Stimulated activated CD4-positive, alpha-beta T cell treated with anti-CD3 and anti-CD28 coated beads, TNF-alpha, amount 100 ng/mL, for 1 hour (primary cell): ENCODE results near the gene ASB2.

Source experiments
- DNase-seq, 3 donors: peaks; one replicate each; pipeline ENCODE4 v3.0.0-alpha.2; 2020; ENCODE audit warnings: low read depth in 3 of 3, low spot score in 1 of 3

ASB2 gene

DNA sequence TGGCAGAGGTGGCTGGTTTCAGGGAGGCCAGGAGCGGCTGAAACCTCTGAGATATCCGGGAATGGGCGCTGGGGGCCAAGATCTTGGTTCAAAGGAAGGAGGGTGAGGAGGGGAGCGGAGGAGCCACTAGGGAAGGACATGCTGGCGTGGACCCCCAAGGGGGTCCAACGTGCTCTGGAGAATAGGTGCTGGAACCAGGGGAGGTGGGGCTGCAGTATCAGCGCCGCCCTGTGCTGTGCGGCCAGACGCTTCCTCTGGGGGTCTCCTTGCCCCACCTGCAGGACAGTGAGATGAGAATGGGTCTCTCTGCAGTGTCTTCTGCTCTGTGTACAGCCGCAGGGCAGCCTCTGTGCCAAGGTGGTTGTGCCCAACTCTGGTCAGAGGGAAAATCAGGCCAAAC lies 46.7 kb downstream of the ASB2 start:
- no peak for DNase-seq

DNA sequence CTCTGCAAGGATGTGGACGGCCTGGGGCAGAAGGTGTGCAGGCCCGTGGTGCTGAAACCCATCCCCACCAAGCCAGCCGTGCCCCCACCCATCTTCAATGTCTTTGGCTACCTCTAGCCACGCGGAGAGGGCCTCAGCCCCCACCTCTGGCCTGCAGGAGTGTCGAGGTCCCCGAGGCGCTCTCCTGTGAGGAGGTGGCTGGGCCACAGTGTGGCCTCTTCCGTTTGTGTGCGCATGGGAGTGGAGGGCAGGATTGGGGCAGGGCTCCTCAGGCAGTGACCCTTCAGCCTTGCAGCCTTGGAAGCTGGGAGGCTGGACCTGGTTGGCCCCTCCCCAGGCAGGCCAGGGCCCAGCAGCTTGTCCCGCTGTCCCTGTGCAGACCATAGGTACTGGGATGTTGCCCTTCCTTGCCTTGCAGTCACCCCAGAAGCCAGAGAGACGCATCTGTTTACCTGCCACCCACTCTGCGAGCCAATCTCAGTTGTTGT lies 47.3 kb downstream of the ASB2 start:
- DNase-seq: no peak

DNA sequence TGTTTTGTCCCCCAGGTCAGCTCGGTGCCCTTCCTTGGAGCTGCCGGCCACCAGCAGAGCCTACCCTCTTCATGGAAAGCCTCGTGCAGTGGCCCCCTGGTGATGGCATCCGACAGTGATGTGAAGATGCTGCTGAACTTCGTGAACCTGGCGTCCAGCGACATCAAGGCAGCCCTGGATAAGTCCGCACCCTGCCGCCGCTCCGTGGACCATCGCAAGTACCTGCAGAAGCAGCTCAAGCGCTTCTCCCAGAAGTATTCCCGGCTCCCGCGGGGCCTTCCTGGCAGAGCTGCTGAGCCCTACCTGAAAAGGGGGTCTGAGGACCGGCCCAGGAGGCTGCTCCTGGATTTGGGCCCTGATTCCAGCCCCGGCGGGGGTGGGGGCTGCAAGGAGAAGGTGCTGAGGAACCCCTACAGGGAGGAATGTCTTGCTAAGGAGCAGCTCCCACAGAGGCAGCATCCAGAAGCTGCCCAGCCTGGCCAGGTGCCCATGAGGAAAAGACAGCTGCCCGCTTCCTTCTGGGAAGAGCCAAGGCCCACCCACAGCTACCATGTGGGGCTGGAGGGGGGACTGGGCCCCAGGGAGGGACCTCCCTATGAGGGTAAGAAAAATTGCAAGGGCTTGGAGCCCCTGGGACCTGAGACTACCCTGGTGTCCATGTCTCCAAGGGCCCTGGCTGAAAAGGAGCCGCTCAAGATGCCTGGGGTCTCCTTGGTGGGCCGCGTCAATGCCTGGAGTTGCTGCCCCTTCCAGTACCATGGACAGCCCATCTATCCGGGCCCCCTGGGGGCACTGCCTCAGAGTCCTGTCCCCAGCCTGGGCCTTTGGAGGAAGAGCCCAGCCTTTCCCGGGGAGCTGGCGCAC lies 48.0 kb downstream of the ASB2 start:
- DNase-seq: no peak

DNA sequence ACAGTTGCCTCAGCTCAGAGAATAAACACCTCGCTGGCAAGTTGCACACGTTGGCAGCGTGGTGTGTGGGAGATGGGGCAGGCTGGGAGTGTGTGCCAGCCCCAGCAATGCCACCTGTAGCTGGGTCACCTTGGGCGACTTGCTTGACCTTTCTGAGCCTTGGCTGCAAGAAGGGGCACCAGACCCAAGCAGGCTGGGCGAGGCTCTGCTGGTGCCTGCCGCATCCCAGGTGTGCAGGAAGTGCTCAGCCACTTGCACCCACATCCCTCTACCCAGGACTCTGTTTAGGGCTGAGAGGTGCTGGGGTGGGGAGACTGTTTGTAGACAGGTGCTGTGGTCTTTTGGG lies 48.6 kb downstream of the ASB2 start:
- DNase-seq: no peak

DNA sequence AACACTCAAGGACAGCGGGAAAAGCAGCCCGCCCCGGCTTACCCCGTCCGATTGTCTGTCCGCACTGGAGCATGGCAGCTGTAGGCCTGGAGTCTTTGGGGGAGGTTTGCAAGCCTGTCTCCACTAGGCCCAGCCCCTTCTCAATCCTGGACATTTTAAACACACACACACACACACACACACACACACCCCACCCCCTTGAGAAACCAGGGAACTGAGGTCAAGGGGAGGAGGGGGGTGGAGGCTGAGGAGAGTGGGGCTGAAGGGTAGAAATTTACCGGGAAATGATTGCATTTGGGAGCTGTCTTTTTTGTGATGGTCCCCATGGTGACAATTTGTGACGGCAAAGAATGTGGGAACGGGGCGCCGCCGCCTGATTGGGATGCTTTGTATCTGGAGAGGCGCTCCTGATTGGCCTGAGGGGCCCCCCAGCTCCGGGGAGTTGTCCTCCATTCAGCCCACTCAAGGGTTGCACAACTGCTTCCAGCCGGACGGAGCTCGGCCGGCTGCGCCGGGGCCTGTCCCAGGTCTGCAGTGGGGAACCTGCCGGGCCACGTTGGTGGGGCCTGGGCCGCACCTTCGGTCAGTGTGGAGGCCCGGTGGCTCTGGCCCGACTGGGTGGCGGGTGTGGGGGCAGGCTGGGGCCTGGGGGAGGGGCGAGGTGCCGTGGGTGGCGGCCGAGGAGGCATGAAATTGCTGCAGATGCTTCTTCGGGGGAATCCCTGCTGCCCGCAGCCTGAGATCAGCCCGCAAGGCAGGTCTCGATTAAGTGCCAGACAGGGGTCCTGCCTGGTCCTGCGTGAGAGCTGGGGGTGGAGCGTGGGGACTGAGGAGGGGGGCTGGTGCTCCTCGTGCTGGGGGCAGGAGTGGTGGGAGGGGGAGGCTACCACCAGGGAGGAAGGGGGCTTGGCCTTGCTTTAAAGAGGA lies 49.2 kb downstream of the ASB2 start, which contains the start of gene FAM181A:
Gene FAM181A (plus strand): TSS at position 472 of the 927 bp plus-strand sequence. CDS start 942 bp downstream, outside the sequence.
- no peak for DNase-seq

DNA sequence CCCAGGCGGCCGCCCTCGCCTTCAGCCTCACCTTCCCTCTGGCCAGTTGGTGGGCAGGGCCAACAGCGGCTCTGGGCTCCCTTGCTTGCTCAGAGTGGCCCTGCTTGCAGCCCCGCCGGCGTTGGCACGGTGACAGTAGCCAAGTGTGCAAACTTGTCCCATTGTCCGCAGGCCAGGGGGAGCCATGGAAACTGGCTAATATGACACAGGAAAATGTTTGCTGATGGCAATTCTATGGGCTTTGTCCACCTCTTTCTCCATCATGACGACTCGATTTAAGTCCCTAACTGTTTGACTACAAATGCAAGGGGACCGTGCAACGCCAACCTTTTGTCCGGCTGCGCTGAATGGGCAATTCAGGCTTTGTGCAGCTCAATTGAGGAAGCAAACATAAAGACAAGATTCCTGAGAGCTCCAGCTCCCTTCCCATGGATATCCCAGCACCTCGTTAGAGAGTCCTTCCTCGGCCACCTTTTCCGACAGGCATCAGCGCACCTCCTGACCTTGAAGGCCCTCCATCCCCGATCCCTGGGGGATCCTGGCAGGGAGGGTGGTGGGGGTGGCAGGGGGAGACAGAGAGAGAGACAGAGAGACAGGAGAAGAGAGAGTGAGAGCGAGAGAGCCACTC lies 50.0 kb downstream of the ASB2 start:
- no peak for DNase-seq

DNA sequence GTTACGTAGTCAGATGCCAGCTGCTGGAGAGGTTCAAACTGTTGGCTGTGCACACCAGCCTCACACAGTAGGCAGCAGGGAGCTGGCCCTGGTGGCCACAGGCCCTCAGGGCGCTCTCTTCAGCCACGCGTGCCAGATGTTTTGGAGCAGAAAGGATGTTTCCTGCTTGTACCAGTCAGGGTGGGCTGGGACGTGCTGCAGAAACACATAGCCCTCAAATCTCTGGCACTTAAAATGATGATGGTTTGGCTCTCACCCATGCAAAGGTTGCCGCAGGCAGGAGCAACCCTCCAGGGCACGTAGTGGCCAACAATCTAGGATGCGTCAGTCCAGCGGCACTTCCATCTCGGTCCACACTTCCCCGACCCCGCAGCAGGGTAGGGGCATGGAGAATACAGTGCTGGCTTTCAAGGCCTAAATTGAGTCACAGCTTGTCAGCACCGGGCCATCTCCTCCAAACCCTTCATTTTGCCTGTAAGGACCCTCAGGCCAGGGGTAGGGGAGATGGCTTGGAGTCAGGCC lies 50.9 kb downstream of the ASB2 start:
- DNase-seq: no peak

DNA sequence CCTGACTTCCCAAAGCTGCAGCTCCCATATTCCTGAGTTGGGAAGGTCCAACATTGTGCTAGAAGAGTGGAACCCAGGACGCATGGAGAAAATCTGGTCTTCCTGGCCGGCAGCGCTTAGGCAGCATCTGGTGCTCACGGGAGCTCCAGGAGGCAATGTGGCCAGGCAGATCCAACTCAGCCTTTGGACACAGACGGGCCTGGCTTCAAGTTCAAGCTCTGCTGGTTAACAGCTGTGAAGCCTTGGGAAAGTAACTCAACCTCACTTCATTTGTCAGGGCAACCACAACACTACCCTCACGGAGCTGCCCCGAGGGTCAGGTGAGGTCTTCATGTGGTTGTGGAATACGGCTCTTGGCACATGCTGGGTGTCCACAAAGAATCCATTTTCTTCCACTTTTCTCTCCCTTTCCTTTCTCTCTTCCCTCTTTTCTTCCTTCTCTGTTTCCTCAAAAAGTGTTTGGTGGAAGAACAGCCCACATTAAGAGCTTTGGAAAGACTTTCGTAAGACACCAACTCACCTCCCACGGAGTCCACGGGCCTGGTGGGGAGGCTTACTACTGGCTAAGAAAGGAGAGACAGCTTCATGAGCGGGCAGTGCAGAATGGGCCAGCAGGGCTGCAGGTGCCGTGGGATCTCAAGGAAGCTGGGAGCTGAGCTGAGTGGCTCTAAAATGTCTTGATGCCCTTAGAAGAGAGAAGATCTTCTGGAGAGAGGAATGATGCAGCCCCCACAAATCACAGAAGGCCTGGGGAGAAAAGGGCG lies 51.6 kb downstream of the ASB2 start:
- DNase-seq: no peak

DNA sequence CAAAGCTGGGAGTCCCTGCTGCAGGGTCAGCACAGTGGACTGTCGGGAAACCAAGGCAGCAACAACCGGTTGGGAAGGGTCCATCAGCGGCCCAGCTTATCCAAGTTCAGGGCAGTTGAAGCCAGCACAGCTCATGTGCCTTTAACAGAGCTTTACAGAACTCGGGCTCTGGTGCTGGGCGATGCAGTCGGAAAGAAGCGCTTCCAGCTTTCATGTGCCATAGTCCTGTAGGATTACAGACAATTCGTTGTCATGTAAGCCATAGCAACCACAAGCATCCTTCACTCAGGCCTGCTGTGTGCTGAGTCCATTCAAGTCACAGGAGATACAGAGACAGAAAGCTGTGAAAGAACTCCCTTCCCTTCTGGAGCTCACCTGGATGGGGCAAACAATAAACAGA lies 52.7 kb downstream of the ASB2 start:
- no peak for DNase-seq

DNA sequence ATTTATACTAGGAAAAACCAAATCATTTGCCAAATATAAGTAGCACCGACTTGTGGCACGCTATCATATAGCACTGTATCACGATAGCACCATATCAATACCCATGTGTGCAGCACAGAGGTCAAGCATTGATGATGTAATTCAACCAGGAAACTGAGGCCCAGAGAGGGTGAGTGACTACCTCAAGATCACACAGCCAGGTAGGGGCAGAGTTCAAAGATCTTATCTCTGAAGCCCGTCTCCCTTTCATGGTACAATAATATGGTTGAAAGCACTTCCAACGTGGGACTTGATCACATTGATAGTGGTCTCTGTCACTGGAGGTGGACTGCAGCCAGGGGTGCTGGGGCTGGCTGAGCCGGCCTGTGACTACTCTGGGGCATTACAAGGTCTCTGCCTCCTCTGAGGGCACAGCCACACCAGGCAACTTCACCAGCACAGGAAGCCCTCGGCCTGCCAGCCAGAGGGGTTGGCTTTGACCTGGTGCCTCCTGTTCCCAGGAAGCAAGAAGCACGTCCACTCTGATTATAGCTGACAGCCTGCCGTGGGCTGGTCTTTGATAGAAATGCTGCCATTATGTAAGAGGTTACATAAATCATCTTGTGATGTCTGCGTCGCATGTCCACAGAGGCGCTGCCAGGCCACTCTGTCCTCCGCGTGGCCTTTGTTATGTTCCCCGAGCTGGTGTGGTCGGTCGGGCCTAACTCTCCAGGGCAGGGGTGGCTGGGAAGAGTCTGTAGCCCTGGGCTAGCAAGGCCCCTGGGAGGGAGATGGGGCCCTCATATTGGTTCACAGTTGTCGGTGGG lies 55.2 kb downstream of the ASB2 start:
- DNase-seq: no peak

DNA sequence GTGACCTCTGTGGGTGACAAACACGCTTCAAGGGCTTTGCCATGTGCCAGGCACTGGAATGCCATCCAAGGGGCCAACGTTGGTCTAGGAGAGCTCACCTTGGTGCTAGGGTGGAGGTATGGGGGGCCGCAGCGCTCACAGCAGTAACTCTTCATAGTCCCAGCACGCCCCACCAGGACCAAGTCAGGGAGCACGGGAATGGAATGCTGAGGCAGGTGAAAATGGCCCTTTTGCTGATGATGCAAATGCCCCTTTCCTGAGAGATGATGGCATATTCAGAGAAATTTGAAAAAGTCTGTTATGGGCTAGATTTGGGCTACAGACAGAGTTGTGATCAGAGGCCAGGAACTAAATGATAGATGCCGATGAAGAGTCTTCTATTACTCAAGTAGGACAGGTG lies 59.2 kb downstream of the ASB2 start:
- DNase-seq: no peak

DNA sequence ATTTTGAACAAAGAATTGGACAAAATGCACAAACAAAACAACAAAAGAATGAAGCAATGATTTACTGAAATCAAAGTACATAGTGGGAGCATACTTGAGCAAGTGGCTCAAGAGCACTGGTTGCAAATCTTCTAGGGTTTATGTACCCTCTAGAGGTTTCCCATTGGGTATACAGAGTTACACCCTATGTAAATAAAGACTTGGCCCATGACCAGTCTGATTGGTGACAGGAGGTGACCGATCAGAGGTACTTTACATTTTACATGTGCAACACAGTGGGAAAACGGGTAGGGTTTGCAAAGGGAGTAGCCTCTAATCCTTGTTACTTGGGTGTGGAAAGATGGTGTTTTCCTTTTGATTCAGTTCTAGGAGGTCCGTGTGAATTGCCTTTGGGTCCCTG lies 59.9 kb downstream of the ASB2 start:
- DNase-seq: no peak

DNA sequence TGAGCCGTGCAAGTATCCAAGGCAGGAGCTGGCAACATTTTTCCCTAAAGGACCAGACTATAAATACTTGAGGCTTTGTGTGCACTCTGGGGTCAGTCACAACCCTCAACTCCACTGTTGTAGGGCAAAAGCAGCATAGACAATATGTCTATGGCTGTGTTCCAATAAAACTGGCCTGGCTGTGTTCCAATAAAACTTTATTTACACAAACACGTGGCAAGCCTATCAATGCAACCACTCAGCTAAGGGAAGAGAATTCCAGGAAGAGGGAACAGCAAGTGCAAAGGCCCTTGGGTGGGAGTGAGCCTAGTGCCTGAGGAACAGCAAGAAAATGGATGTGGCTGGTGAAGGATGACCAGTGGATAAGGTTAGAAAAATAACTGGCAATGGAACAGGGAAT lies 60.6 kb downstream of the ASB2 start:
- no peak for DNase-seq

DNA sequence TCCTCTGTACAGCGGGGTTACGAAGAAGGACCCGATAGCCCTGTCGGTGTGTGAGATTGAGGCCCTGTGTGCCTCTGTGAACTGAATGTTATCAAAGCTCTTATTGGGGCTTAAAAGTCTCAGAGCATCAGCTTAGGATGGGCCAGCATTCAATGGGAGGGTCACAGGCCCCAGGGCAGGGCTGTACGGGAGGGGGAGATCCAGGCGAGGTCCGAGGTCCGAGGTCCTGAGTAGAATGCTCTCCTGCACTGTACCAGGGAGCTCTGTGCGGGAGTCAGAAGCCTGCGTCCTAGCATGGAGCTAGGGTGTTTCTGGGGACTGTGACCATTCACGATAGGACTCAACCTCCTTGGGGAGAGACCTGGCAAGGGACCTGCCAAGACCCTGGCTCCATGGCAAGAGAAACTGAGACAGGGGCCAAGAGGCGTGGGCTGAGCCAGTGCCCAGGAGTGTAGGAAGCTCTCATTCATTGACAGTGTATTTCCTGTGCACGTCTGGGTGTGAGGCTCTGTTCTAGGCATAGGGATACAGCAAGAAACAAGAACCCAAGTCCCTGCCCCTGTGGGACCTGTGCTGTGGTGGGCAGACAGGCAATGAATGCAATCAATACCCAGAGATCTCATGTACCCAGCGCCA lies 61.2 kb downstream of the ASB2 start:
- no peak for DNase-seq

DNA sequence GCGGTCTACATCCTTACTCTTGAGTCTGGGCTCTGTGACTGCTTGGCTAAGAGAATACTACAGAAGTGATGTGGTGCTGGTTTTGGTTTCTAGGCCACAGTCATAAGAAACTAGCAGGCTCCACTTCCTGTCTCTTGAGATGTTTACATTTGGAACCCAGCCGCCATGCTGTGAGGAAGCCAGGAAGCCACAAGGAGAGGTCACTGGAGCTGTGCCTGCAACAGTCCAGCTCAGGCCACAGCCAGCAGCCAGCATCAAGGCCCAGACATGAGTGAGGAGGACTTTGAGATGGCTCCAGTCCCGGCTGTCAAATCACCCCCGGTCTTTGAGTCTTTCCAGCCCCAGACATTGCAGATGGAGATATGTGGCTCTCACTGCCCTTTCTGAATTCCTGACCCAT lies 62.1 kb downstream of the ASB2 start:
- DNase-seq: no peak

DNA sequence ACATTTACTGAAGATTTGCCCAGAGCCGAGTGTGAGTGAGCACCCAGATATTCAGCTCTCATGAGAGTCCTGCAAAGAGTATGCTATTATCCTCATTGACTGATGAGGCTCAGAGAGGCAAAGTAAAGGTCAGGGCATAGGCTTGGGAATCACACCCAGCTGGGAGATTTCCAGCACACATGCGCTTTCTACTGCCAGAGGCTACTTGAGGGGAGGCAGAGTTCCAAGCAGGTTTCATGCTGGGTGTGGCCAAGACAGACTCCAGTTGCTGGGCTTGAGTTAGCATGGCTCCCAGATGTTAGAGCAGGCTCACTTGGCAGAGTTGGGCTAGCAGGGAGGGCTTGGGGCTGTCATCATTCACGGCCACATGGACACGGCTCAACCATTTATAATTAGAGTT lies 63.6 kb downstream of the ASB2 start:
- DNase-seq: no peak

DNA sequence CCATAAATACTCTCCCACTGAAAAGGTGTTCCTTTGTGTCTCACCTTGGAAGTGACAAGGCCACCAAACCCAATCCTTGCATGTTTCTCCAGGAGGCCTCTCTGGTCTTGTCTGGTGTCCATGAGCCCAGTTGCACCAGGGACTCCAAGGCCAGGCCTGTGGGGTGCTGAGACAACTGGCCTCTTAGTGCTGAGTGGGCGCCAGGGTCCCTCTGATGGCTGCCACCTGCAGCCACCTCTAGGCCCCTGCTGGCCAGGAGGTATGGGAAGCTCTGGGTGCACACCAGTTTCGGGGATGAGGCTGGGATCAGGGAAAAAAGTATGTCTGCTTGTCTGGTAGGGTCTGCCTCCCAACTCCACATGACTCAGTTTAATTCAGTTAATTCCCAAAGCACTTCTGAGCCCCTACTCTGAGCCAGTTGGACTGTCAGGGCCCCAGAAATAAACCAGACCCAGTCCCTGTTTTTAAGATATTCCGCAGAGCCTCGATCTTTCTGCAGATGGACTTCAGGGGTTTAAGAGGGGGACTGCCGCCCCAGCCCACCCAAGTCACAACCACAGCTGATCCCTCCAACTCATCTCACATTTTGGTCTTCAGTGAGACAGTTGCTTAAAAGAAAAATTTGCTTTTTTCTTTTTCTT lies 64.3 kb downstream of the ASB2 start:
- no peak for DNase-seq

DNA sequence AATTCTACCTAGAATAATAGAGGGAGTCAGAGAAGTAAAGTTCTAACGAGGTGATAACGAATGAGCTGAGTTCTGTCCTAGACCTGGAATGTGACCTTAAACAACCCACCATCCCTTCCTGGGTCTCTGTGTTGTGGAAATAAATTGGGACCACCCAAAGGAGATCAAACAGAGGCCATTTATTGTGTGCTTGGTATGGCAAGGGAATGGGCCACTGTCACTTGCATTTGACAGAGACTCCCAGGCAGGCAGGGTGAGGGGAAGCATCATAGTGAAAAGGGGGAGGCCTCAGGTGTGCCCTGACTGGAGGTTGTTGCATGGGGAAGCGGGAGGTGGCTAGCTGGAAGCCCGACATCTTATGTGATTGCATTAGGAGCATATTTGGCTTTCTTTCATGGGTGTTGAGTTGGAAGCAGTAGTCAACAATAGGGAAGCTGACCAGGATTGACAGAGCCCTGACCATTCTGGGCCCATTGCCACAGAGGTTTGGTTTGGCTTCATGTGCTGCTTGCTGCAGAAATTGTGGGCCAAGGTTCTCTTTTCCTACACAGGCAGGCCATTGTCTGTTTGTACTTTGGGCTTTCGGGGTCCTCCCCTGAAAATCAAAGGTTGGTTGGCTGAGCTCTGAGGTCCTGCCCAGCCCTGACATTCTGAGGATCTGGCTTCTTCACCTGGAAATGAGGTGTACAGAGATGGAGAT lies 66.8 kb downstream of the ASB2 start:
- DNase-seq: no peak
